Parietal lobe (tissue), 2 donors: ENCODE data around the gene FGGY. TPM values are rescaled to one million over a fixed set of nuclear protein-coding genes. Genes with fewer than 3 reads are reported as not detected.

Experiments
- small RNA-seq: library from RNA; depleted of rRNA; stranded (forward); fragments of <200 nt; gene quantifications from one replicate; pipeline ENCODE3, GENCODE V24; 2014; ENCODE audit warnings: low replicate concordance
- total RNA-seq: library from RNA; depleted of rRNA; stranded (reverse); fragments of >200 nt; gene quantifications from one replicate; pipeline ENCODE4 v1.2.3, GENCODE V29; 2014

The FGGY gene, protein sequence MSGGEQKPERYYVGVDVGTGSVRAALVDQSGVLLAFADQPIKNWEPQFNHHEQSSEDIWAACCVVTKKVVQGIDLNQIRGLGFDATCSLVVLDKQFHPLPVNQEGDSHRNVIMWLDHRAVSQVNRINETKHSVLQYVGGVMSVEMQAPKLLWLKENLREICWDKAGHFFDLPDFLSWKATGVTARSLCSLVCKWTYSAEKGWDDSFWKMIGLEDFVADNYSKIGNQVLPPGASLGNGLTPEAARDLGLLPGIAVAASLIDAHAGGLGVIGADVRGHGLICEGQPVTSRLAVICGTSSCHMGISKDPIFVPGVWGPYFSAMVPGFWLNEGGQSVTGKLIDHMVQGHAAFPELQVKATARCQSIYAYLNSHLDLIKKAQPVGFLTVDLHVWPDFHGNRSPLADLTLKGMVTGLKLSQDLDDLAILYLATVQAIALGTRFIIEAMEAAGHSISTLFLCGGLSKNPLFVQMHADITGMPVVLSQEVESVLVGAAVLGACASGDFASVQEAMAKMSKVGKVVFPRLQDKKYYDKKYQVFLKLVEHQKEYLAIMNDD
- 13.1 TPM for total RNA-seq

DNA sequence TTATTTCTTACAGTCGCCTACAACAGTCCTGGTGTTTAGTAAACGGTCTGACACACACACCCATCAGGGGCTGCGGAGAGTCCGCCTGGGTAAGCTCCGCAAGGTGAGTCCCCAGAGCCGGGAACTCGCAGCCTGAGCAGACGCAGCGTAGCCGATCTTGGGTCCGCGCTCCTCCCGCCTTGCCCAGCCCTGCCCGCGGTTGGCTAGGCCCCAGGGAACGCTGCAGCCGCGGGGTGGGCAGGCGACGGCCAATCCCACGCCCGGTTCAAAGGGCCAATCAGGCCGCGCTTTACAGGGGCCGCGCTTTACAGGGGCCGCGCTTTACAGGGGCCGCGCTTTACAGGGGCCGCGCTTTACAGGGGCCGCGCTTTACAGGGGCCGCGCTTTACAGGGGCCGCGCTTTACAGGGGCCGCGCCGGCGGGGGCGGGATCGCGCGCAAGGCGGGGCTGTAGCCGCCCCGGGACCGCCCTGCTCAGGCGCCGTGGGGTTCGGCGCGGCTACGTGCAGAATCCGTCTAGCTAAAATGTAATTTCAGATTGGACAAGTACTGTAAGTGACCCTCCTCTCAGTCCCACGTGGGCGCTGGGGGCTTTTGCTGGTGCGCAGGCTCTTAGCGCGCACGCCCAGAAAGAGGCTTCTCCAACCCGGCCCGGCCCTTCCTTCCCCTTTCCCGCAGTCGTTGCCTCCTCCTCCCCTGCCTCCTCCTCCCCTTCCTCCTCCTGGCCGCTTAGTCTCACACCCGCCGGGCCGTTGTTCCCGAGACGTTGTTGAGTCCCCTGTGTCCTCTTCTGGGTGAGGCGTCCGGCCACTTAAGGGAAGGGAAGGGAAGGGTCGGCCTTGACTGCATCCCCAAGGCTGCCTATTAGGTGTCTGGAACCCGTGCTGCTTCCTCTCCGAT is at the start of gene FGGY:
Gene FGGY, plus strand, starts transcription at position 737 of the 899 bp plus-strand sequence. CDS start 24,456 bp downstream, outside the sequence.

Small RNA genes within 50 kb of the gene (small RNA-seq; reads per million reads assigned to genes)
- gene MIR4711 = not detected
